Keratinocyte (primary cell): ENCODE measurements around the gene FAM8A1. TPM values are rescaled to one million over a fixed set of nuclear protein-coding genes. Genes with fewer than 3 reads are reported as not detected.

Experiments
- DNase-seq: peaks from one replicate; pipeline ENCODE4 v3.0.0-alpha.2; 2011; ENCODE audit warnings: low read depth, missing footprints, low spot score
- FAIRE-seq: peaks from 2 replicates; lab custom pipeline; 2011; peaks lifted over from hg19 to GRCh38; lab: Jason Lieb, UNC
- H2AFZ ChIP-seq: 2 replicates; pipeline ENCODE4 v1.6.0; 2012; ENCODE audit warnings: low read length, control low read depth, inconsistent platforms; ENCODE audit not compliant: control insufficient read depth
- H3K27ac ChIP-seq: 2 replicates; pipeline ENCODE4 v1.5.1; 2011; ENCODE audit warnings: low read length; ENCODE audit not compliant: control insufficient read depth, insufficient read depth
- H3K27me3 ChIP-seq: 3 replicates; pipeline ENCODE4 v1.6.0; 2011; ENCODE audit warnings: low read length; ENCODE audit not compliant: control insufficient read depth, insufficient read depth; ENCODE audit errors: extremely low read depth
- H3K36me3 ChIP-seq, 2 experiments: 2 replicates in 1 of 2; 3 replicates in 1 of 2; pipeline ENCODE4 v1.5.1; 2011; ENCODE audit warnings: low read length in 2 of 2, mild to moderate bottlenecking in 1 of 2; ENCODE audit not compliant: control insufficient read depth in 2 of 2, insufficient read depth in 2 of 2; ENCODE audit errors: extremely low read depth in 1 of 2
- H3K4me1 ChIP-seq: 3 replicates; pipeline ENCODE4 v1.5.1; 2011; ENCODE audit warnings: low read length; ENCODE audit not compliant: control insufficient read depth, insufficient read depth; ENCODE audit errors: extremely low read depth
- H3K4me2 ChIP-seq: 3 replicates; pipeline ENCODE4 v1.6.0; 2011; ENCODE audit warnings: low read depth, low read length; ENCODE audit not compliant: control insufficient read depth, insufficient read depth; ENCODE audit errors: extremely low read depth
- H3K4me3 ChIP-seq, 3 experiments: fragments of 200-600 bp in 1 of 3; sonication (generic) in 1 of 3; 2 replicates in 2 of 3; 3 replicates in 1 of 3; pipeline ENCODE4 v1.5.1; 2011 to 2016; ENCODE audit warnings: low read length in 3 of 3, mild to moderate bottlenecking in 3 of 3, control low read depth in 2 of 3, inconsistent platforms in 1 of 3, low read depth in 1 of 3, mixed read lengths in 1 of 3, mixed run types in 1 of 3, moderate library complexity in 1 of 3; ENCODE audit not compliant: control insufficient read depth in 2 of 3, insufficient read depth in 2 of 3; ENCODE audit errors: extremely low read depth in 1 of 3
- H3K79me2 ChIP-seq: 2 replicates; pipeline ENCODE4 v1.6.0; 2012; ENCODE audit warnings: low read length; ENCODE audit not compliant: control insufficient read depth, insufficient read depth
- H3K9ac ChIP-seq: 3 replicates; pipeline ENCODE4 v1.6.0; 2011; ENCODE audit warnings: low read length; ENCODE audit not compliant: control insufficient read depth, insufficient read depth; ENCODE audit errors: extremely low read depth
- H3K9me1 ChIP-seq: 3 replicates; pipeline ENCODE4 v1.6.0; 2011; ENCODE audit warnings: low read length; ENCODE audit not compliant: control insufficient read depth, insufficient read depth; ENCODE audit errors: extremely low read depth
- H3K9me3 ChIP-seq: 2 replicates; pipeline ENCODE4 v1.5.1; 2012; ENCODE audit warnings: low read depth, low read length; ENCODE audit not compliant: control insufficient read depth
- H4K20me1 ChIP-seq: 3 replicates; pipeline ENCODE4 v1.6.0; 2011; ENCODE audit warnings: low read length; ENCODE audit not compliant: control insufficient read depth, insufficient read depth; ENCODE audit errors: extremely low read depth
- CTCF ChIP-seq, 3 experiments: IDR thresholded peaks in 1 of 3; conservative IDR thresholded peaks in 1 of 3; optimal IDR thresholded peaks in 1 of 3; 2 replicates in 2 of 3; 3 replicates in 1 of 3; pipeline versions ENCODE3 to v1.5.1; 2011; ENCODE audit warnings: low read length in 3 of 3, mild to moderate bottlenecking in 3 of 3, moderate library complexity in 2 of 3, control low read depth in 1 of 3, inconsistent platforms in 1 of 3; ENCODE audit not compliant: insufficient read depth in 2 of 3; ENCODE audit errors: extremely low read depth in 1 of 3
- EZH2 ChIP-seq: IDR thresholded peaks from one replicate; pipeline ENCODE4 v1.6.1; 2012; ENCODE audit warnings: inconsistent platforms, mild to moderate bottlenecking, low read length, moderate library complexity
- dilution Hi-C: fragments of 300-500 bp; cut with MboI; formaldehyde crosslinking; loops from one replicate; pipeline ENCODE4 v1.7.0; 2020; ENCODE audit warnings: low sequenced_read_pairs; ENCODE audit not compliant: extremely low pct_ligation_motif_present
- polyA plus RNA-seq, 5 experiments: library from polyadenylated mRNA; depleted of rRNA in 3 of 5; stranded (reverse) in 3 of 5; stranded (forward) in 1 of 5; unstranded in 1 of 5; fragments of >200 nt; gene quantifications; 1 replicate in 1 of 5; 2 replicates in 3 of 5; 3 replicates in 1 of 5; pipeline versions ENCODE4 v1.2.1 to v1.2.3, GENCODE V29; 2011 to 2012; ENCODE audit warnings: missing spikeins in 2 of 5, low read depth in 1 of 5, low replicate concordance in 1 of 5

FAM8A1 gene
- polyA plus RNA-seq, 1 donor (not counting 4 experiments of a cell fraction or from before 2014, with no cell fraction given): 9.1 TPM

GRCh38 chr6:17606606-17607005 lies 6.5 kb downstream of the FAM8A1 start:
- no peak overlapping the region for H3K4me2 ChIP-seq
- dilution Hi-C loops: no loop called here
- no peak overlapping the region for H2AFZ ChIP-seq
- TF ChIP-seq EZH2 (no peak), CTCF (optimal IDR thresholded peaks at IDR 0.05 in 1 of 3, IDR thresholded peaks at IDR 0.05 in 1 of 3, conservative IDR thresholded peaks at IDR 0.05 in 1 of 3; ENCODE audit: extremely low read depth in 1 of 3, insufficient read depth in 2 of 3, low read length in 3 of 3) (no peak)
- no peaks in the 10 kb centered on the region for H3K36me3 ChIP-seq
- no peaks in the 10 kb centered on the region for H4K20me1 ChIP-seq
- DNase-seq: no peak
- H3K4me1 ChIP-seq: peaks cover 3% of the 10 kb centered on the region
- no peak for FAIRE-seq
- no peaks in the 10 kb centered on the region for H3K9me3 ChIP-seq
- no peak overlapping the region for H3K9ac ChIP-seq
- no peak overlapping the region for H3K27ac ChIP-seq
- no peak overlapping the region for H3K4me3 ChIP-seq
- H3K79me2 ChIP-seq: no peaks in the 10 kb centered on the region
- no peaks in the 10 kb centered on the region for H3K27me3 ChIP-seq
- no peaks in the 10 kb centered on the region for H3K9me1 ChIP-seq

GRCh38 chr6:17610835-17611234 lies 10.7 kb downstream of the FAM8A1 start:
- FAIRE-seq (no peak), DNase-seq (no peak)
- Histone ChIP-seq H3K36me3 (peaks cover 0 to under 1% of the 10 kb centered on the region in 2 experiments), H2AFZ (no peak overlapping the region), H3K9ac (no peak overlapping the region), H3K27ac (no peak overlapping the region), H3K9me1 (no peaks in the 10 kb centered on the region), H3K27me3 (no peaks in the 10 kb centered on the region), H3K9me3 (no peaks in the 10 kb centered on the region), H3K4me2 (no peak overlapping the region), H3K4me3 (no peak overlapping the region), H4K20me1 (no peaks in the 10 kb centered on the region), H3K79me2 (no peaks in the 10 kb centered on the region), H3K4me1 (no peaks in the 10 kb centered on the region)
- dilution Hi-C loops: no loop called here
- no peak for TF ChIP-seq EZH2
- no peak for TF ChIP-seq CTCF (optimal IDR thresholded peaks at IDR 0.05 in 1 of 3, IDR thresholded peaks at IDR 0.05 in 1 of 3, conservative IDR thresholded peaks at IDR 0.05 in 1 of 3; ENCODE audit: extremely low read depth in 1 of 3, insufficient read depth in 2 of 3, low read length in 3 of 3)
